ENCODE results near the gene SRR.
A peak's percentile ranks its signal among the peaks of the same experiment; 100 is the strongest.
"Not testable (repeated sequence)": the region's sequence is repeated elsewhere in the genome, so short reads cannot be mapped to it uniquely, and the experiment has no call there.

The SRR gene, protein sequence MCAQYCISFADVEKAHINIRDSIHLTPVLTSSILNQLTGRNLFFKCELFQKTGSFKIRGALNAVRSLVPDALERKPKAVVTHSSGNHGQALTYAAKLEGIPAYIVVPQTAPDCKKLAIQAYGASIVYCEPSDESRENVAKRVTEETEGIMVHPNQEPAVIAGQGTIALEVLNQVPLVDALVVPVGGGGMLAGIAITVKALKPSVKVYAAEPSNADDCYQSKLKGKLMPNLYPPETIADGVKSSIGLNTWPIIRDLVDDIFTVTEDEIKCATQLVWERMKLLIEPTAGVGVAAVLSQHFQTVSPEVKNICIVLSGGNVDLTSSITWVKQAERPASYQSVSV

DNA sequence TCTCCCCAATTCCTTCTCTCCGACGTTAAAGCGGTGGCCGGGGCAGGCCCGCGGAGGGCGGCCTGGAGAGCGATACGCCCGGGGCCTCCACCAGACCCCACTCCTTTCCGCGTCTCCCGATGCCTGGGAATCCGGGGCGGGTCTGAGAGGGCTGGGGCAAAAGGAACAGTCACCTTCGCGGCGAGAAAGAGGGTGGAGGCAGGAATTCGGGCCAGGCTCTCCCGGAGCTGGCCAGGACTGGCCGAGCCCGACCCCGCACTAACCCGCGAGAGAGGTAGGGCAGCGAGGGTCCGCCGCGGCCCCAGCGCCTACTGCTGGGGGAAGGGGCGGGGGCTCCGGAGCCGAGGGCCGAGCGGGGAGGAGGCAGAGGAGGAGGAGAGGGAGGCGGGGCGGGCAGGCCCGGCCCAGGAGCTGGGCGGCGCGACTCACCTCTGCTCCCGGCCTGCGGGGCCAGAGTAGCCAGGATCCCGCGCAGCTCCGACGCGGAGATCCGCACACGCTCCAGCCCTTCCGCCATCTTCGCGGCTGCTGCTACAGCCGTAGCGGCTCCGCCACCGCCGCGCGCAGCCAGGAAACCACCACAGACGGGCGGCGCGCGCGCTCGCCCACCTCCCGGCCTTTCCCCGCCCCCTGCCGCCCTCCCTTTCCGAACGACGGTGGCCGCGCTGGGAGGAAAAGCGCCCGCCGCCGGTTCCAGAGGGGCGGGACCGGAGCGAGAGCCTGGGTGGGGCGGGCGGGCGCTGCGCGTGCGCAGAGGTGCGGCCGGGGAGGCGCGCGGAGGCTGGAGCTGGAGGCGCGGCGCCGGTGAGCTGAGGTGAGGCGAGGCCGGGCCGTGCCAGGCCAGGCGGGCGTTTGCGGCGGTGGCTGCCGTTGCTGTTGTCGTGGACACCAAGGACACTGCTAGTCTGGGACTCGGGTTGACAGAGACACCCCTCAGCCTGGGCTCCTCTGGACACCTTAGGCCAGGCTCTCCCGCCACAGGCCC lies at the start of gene SRR, which contains the start of gene SMG6:
Gene SRR (plus strand): TSS at position 747 of the 985 bp plus-strand sequence. CDS start 11,611 bp downstream, outside the sequence.
Gene SMG6 (minus strand): TSS at position 582 of the 985 bp plus-strand sequence. CDS start 65 bp downstream, at position 517.
- TF ChIP-seq, protein P1, sequence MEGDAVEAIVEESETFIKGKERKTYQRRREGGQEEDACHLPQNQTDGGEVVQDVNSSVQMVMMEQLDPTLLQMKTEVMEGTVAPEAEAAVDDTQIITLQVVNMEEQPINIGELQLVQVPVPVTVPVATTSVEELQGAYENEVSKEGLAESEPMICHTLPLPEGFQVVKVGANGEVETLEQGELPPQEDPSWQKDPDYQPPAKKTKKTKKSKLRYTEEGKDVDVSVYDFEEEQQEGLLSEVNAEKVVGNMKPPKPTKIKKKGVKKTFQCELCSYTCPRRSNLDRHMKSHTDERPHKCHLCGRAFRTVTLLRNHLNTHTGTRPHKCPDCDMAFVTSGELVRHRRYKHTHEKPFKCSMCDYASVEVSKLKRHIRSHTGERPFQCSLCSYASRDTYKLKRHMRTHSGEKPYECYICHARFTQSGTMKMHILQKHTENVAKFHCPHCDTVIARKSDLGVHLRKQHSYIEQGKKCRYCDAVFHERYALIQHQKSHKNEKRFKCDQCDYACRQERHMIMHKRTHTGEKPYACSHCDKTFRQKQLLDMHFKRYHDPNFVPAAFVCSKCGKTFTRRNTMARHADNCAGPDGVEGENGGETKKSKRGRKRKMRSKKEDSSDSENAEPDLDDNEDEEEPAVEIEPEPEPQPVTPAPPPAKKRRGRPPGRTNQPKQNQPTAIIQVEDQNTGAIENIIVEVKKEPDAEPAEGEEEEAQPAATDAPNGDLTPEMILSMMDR (IDR thresholded peaks at IDR 0.05; ENCODE audit: unreplicated experiment in 3 of 3) = no peak
- peaks cover 6% of the 10 kb centered on the region for H3K4me1 Mint-ChIP-seq
- no peaks in the 10 kb centered on the region for H3K9me3 Mint-ChIP-seq
- peaks cover 37% of the 10 kb centered on the region for H3K36me3 Mint-ChIP-seq (ENCODE audit: low read depth)
- H3K27me3 Mint-ChIP-seq (ENCODE audit: low read depth) = no peaks in the 10 kb centered on the region
- H3K27ac Mint-ChIP-seq = peak within 1 kb of the TSS; percentile 86 to 97 (median 97)
- H3K4me3 Mint-ChIP-seq = peak within 1 kb of the TSS; percentile 91 to 97 (median 94)

DNA sequence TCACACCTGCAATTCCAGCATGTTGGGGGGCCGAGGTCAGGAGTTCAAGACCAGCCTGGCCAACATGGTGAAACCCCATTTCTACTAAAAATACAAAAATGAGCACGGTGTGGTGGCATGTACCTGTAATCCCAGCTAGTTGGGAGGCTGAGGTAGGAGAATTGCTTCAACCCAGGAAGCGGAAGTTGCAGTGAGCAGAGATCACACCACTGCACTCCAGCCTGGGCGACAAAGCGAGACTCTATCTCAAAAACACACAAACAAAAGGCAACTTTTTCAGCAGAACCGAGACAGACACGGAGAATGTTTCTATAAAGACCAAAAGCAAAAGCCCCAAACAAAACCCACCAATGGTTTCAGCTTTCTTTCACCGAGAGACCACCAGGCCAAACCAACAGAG lies 44.9 kb upstream of the SRR start:
- not testable (repeated sequence) for H3K4me3 Mint-ChIP-seq; H3K27me3 Mint-ChIP-seq (ENCODE audit: low read depth); H3K27ac Mint-ChIP-seq; H3K9me3 Mint-ChIP-seq
- H3K4me1 Mint-ChIP-seq = peaks cover 25% of the 10 kb centered on the region
- peaks cover 57% of the 10 kb centered on the region for H3K36me3 Mint-ChIP-seq (ENCODE audit: low read depth)

DNA sequence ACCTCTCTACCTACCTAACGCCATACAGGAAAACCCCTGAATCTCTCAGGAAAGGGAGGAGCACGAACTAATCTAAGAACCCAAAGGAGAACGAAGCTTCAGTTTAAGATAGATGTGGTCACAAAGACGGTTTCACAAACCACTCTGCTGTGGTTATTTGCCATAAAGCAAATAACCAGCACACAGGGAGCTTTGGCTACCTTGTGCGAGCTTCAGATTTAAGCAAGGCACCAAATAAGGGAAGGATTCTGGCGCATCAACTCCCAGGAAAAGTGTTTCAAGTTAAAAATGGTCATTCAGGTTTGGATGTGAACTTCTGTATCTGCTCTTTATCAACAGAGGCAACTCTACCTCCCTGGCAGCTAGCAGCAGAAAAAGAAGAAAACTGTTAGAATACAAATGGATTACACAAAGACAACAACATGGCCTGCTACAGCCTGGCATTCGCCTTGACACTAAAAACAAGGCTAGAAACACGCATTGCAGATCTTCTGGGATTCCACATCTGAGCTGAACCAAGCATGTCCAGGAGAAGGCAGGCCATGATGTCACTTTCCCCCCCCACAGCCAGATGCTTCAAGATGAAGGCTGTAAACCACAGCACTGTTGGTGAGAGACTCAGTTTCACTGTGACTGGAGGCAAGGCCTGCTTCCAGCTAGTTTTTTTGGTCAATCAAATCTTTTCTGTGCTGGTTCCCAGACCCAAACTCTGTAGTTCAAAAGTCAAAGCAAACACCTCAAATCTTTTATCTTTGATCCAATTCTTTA lies 43.8 kb upstream of the SRR start:
- H3K4me3 Mint-ChIP-seq = no peak overlapping the region
- no peaks in the 10 kb centered on the region for H3K27me3 Mint-ChIP-seq (ENCODE audit: low read depth)
- peak overlapping the region in 2 of 3 experiments; percentile 56 to 62 for H3K27ac Mint-ChIP-seq
- H3K9me3 Mint-ChIP-seq = no peaks in the 10 kb centered on the region
- peaks cover 36% of the 10 kb centered on the region for H3K4me1 Mint-ChIP-seq
- TF ChIP-seq, protein P1 (IDR thresholded peaks at IDR 0.05; ENCODE audit: unreplicated experiment in 3 of 3) = no peak
- H3K36me3 Mint-ChIP-seq (ENCODE audit: low read depth) = peaks cover 49% of the 10 kb centered on the region

DNA sequence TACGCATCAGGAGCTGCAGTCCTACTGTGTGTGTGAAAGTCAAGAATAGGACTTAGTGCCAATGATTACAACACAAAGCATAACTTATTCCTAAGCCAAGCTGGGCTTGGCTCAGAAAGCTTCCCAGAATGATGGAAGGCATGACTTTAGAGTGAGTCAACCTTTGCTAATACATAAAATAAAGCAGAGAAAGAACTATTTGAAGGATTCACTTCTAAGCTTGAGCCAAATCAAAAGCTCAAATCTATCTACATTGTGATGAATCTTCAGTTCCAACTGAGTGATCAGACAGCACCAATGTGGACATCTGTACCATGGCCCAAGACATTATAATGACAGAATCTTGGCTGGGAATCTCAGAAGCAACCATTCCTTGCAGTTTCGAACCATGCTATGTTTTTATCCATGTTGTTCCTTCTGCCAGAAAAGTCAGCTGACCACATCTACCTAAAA lies 41.6 kb upstream of the SRR start:
- peaks cover 44% of the 10 kb centered on the region for H3K4me1 Mint-ChIP-seq
- H3K27ac Mint-ChIP-seq = peak overlapping the region in 2 of 3 experiments; percentile 83 to 86
- TF ChIP-seq, protein P1 (IDR thresholded peaks at IDR 0.05; ENCODE audit: unreplicated experiment in 3 of 3) = no peak
- H3K27me3 Mint-ChIP-seq (ENCODE audit: low read depth) = no peaks in the 10 kb centered on the region
- H3K9me3 Mint-ChIP-seq = no peaks in the 10 kb centered on the region
- peak overlapping the region in 1 of 3 experiments; percentile 36 for H3K4me3 Mint-ChIP-seq
- H3K36me3 Mint-ChIP-seq (ENCODE audit: low read depth) = peaks cover 44% of the 10 kb centered on the region

DNA sequence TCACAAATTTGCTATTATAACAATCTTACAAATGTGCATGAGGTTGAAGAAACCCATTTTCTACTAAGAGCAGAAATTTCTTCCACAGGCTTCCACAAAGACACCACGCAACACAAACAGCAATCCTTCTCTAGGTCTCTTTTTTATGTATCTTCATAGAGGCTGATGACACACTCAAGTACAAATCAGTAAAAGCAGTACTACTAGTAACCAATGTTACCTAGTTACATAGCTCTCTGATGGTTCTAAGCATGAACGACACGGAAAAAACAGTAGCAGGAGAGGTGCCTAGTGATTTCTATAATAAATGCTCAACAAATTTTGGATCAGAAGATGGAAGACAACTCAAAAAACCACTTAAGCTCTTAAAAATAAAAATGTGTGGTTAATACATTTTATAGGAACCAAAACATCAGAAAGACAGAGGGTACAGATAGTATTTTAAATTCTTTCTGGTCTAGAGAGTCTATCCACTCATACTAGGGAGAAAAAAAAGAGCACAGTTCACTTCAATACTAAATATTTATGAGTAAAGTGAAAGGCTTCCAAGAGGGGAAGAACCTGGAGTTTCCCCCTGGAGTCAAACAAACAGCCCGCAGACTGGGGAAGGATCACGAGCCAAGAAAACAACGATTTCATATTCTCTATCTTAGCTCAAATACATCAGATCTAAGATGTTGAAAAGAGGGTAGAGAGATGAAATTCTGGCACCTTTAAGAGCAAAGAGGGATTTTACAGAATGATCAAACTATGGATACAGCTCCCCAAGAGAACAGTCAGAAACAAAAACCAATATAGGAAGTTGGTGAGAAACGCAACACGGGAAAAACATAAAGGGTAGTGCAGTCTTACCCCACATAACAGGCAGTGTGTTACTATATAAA lies 40.3 kb upstream of the SRR start:
- H3K4me1 Mint-ChIP-seq = peaks cover 44% of the 10 kb centered on the region
- no peaks in the 10 kb centered on the region for H3K27me3 Mint-ChIP-seq (ENCODE audit: low read depth)
- peak overlapping the region; percentile 77 to 86 (median 84) for H3K27ac Mint-ChIP-seq
- H3K36me3 Mint-ChIP-seq (ENCODE audit: low read depth) = peaks cover 41% of the 10 kb centered on the region
- TF ChIP-seq, protein P1 (IDR thresholded peaks at IDR 0.05; ENCODE audit: unreplicated experiment in 3 of 3) = no peak
- no peaks in the 10 kb centered on the region for H3K9me3 Mint-ChIP-seq
- H3K4me3 Mint-ChIP-seq = peak overlapping the region in 2 of 3 experiments; percentile 50

Measured in nephron (organoid).